Naive thymus-derived CD4-positive, alpha-beta T cell (primary cell): Measurements from ENCODE around the gene RAB19. TPM values are rescaled to one million over a fixed set of nuclear protein-coding genes. Genes with fewer than 3 reads are reported as not detected.
"Not testable (repeated sequence)": the region's sequence is repeated elsewhere in the genome, so short reads cannot be mapped to it uniquely, and the experiment has no call there.

Experiments used
- ATAC-seq: fragments of 150-1000 bp; cut with Tn5 transposase; 2 replicates; pipeline ENCODE4 v1.10.0; 2021; ENCODE audit warnings: mild to moderate bottlenecking, moderate library complexity
- CTCF ChIA-PET: fragments of 350-600 bp; sonication (Branson Sonifier 250); formaldehyde crosslinking; loops from one replicate; lab custom pipeline; 2021; ENCODE audit warnings: antibody characterized with exemption; lab: Charles Lee
- POLR2A ChIA-PET: fragments of 350-600 bp; sonication (Branson Sonifier 250); formaldehyde crosslinking; loops from one replicate; lab custom pipeline; 2021; ENCODE audit warnings: antibody characterized with exemption, inconsistent platforms; lab: Charles Lee
- DNase-seq, 9 donors: peaks; one replicate each; pipeline versions ENCODE4 v3.0.0 to v3.0.0-alpha.2; 2020 to 2022; ENCODE audit warnings: mixed read lengths in 1 of 9
- H3K27ac ChIP-seq: one replicate; pipeline ENCODE4 v1.7.0; 2013; ENCODE audit warnings: mild to moderate bottlenecking, low read depth, low read length, moderate library complexity
- H3K27me3 ChIP-seq, 2 donors: one replicate each; pipeline ENCODE4 v1.7.0; 2013; ENCODE audit warnings: low read length in 2 of 2, mild to moderate bottlenecking in 2 of 2, moderate library complexity in 2 of 2; ENCODE audit not compliant: control insufficient read depth in 2 of 2, insufficient read depth in 2 of 2
- H3K36me3 ChIP-seq, 3 experiments: 1 replicate in 2 of 3; 2 replicates in 1 of 3; pipeline ENCODE4 v1.7.0; 2013; ENCODE audit warnings: low read length in 3 of 3, mild to moderate bottlenecking in 3 of 3, moderate library complexity in 1 of 3; ENCODE audit not compliant: insufficient read depth in 3 of 3, control insufficient read depth in 2 of 3
- H3K4me1 ChIP-seq, 2 donors: one replicate each; pipeline ENCODE4 v1.7.0; 2013; ENCODE audit warnings: low read length in 2 of 2, mild to moderate bottlenecking in 2 of 2, moderate library complexity in 1 of 2; ENCODE audit not compliant: control insufficient read depth in 2 of 2, insufficient read depth in 2 of 2
- H3K4me3 ChIP-seq: 2 replicates; pipeline ENCODE4 v1.7.0; 2013; ENCODE audit warnings: mild to moderate bottlenecking, low read length
- H3K9me3 ChIP-seq, 3 experiments: 1 replicate in 2 of 3; 2 replicates in 1 of 3; pipeline ENCODE4 v1.7.0; 2013; ENCODE audit warnings: low read length in 3 of 3; ENCODE audit not compliant: control insufficient read depth in 2 of 3
- H3K27ac Mint-ChIP-seq, 9 donors: one replicate each; pipeline ENCODE4 v1.8.0; 2020 to 2022; ENCODE audit warnings: mixed read lengths in 9 of 9, mild to moderate bottlenecking in 8 of 9, moderate library complexity in 5 of 9, inconsistent platforms in 2 of 9
- H3K27me3 Mint-ChIP-seq, 5 donors: one replicate each; pipeline ENCODE4 v1.8.0; 2021 to 2022; ENCODE audit warnings: mixed read lengths in 5 of 5, mild to moderate bottlenecking in 1 of 5
- H3K36me3 Mint-ChIP-seq, 5 donors: one replicate each; pipeline ENCODE4 v1.8.0; 2020 to 2022; ENCODE audit warnings: mixed read lengths in 5 of 5, mild to moderate bottlenecking in 3 of 5, inconsistent platforms in 1 of 5
- H3K4me1 Mint-ChIP-seq, 7 donors: one replicate each; pipeline ENCODE4 v1.8.0; 2020 to 2022; ENCODE audit warnings: mixed read lengths in 7 of 7, mild to moderate bottlenecking in 3 of 7, inconsistent platforms in 1 of 7
- H3K4me3 Mint-ChIP-seq, 10 donors: one replicate each; pipeline ENCODE4 v1.8.0; 2020 to 2022; ENCODE audit warnings: mild to moderate bottlenecking in 10 of 10, mixed read lengths in 10 of 10, moderate library complexity in 6 of 10, inconsistent platforms in 2 of 10
- H3K9me3 Mint-ChIP-seq, 11 donors: one replicate each; pipeline ENCODE4 v1.8.0; 2020 to 2022; ENCODE audit warnings: mixed read lengths in 11 of 11, mild to moderate bottlenecking in 4 of 11, inconsistent platforms in 1 of 11, moderate library complexity in 1 of 11
- intact Hi-C, 2 donors: fragments of 100-400 bp; cut with micrococcal nuclease; formaldehyde crosslinking; loops; one replicate each; pipeline ENCODE4 v1.15.1; 2023
- polyA plus RNA-seq, 2 donors: library from polyadenylated mRNA; unstranded; fragments of 300-500 nt; fragmentation: Illumina TruSeq; gene quantifications; one replicate each; pipeline ENCODE4 v1.2.3, GENCODE V29; 2021
- total RNA-seq, 6 experiments: library from RNA in 5 of 6; stranded (reverse) in 5 of 6; gene quantifications; 1 replicate in 5 of 6; 2 replicates in 1 of 6; pipeline ENCODE4 v1.2.3 and lab custom pipeline; 2021 to 2026

The RAB19 gene
- total and polyA plus RNA-seq, 7 experiments from 2014 or later, result 1.8 to 13.3 (median 3.3) TPM

- no peak overlapping the region for H3K27ac ChIP-seq
- CTCF ChIA-PET, result interaction anchor here (0.5 to 0.6 kb wide), 2 partner anchors 19 to 56 kb away, joined by 3 to 6 read pairs; no protein-coding TSS in a partner anchor
- POLR2A ChIA-PET, result interaction anchor here (1.0 kb wide), 1 partner anchor 13 kb away, joined by 5 read pairs; the partner anchor contains the start of gene RAB19
- no peak for ATAC-seq
- Mint-ChIP-seq H3K9me3 (peaks cover 0 to 2% (median 0%) of the 10 kb centered on the region in 11 donors), H3K36me3 (peaks cover 10 to 37% (median 24%) of the 10 kb centered on the region in 5 donors), H3K4me3 (no peak overlapping the region), H3K27ac (no peak overlapping the region), H3K4me1 (peaks cover 0 to 26% (median 7%) of the 10 kb centered on the region in 7 donors), H3K27me3 (no peaks in the 10 kb centered on the region)
- no peaks in the 10 kb centered on the region for H3K27me3 ChIP-seq
- H3K4me1 ChIP-seq, result no peaks in the 10 kb centered on the region
- H3K4me3 ChIP-seq, result no peak overlapping the region
- intact Hi-C loops, result no loop called here
- peaks cover 0 to 4% (median 0%) of the 10 kb centered on the region in 3 experiments for H3K36me3 ChIP-seq
- H3K9me3 ChIP-seq, result no peaks in the 10 kb centered on the region
- DNase-seq, result no peak
These were observed 12.7 kb downstream of the RAB19 start for GRCh38 chr7:140416560-140416959.

GRCh38 chr7:140417456-140418155, 13.7 kb downstream of the RAB19 start:
- Mint-ChIP-seq H3K4me3 (no peak overlapping the region), H3K36me3 (peaks cover 10 to 35% (median 23%) of the 10 kb centered on the region in 5 donors), H3K9me3 (peaks cover 0 to 4% (median 0%) of the 10 kb centered on the region in 11 donors), H3K27ac (peak overlapping the region; percentile 12 to 80 (median 64)), H3K4me1 (peaks cover 0 to 26% (median 7%) of the 10 kb centered on the region in 7 donors), H3K27me3 (no peaks in the 10 kb centered on the region)
- Histone ChIP-seq H3K27me3 (no peaks in the 10 kb centered on the region), H3K9me3 (no peaks in the 10 kb centered on the region), H3K27ac (no peak overlapping the region), H3K36me3 (peaks cover 0 to 4% (median 0%) of the 10 kb centered on the region in 3 experiments), H3K4me1 (no peaks in the 10 kb centered on the region), H3K4me3 (no peak overlapping the region)
- ChIA-PET POLR2A (interaction anchor here (1.0 kb wide), 1 partner anchor 14 kb away, joined by 5 read pairs; the partner anchor contains the start of gene RAB19), CTCF (no interaction called here)
- peak in 2 of 9 donors; percentile 16 to 25 for DNase-seq
- intact Hi-C loops, result no loop called here
- no peak for ATAC-seq

GRCh38 chr7:140418156-140418472, 14.3 kb downstream of the RAB19 start:
- DNase-seq, CTCF ChIA-PET, H3K4me3 Mint-ChIP-seq, H3K27me3 ChIP-seq, H3K4me1 ChIP-seq, H3K9me3 ChIP-seq, H3K27ac ChIP-seq, H3K27me3 Mint-ChIP-seq, H3K9me3 Mint-ChIP-seq, H3K36me3 ChIP-seq, H3K4me3 ChIP-seq, ATAC-seq, intact Hi-C loops: not testable (repeated sequence)
- H3K27ac Mint-ChIP-seq, result peak overlapping the region in 2 of 9 donors; percentile 65 to 69
- peaks cover 8 to 33% (median 22%) of the 10 kb centered on the region in 5 donors for H3K36me3 Mint-ChIP-seq
- POLR2A ChIA-PET, result interaction anchor here (0.8 kb wide), 1 partner anchor 15 kb away, joined by 4 read pairs; no protein-coding TSS in a partner anchor
- peaks cover 0 to 26% (median 7%) of the 10 kb centered on the region in 7 donors for H3K4me1 Mint-ChIP-seq

- H3K9me3 Mint-ChIP-seq, result peaks cover 0 to 2% (median 0%) of the 10 kb centered on the region in 11 donors
- ChIA-PET POLR2A (interaction anchor here (0.8 kb wide), 1 partner anchor 15 kb away, joined by 4 read pairs; no protein-coding TSS in a partner anchor), CTCF (no interaction called here)
- Histone ChIP-seq H3K9me3 (no peaks in the 10 kb centered on the region), H3K36me3 (peaks cover 0 to 4% (median 0%) of the 10 kb centered on the region in 3 experiments), H3K4me1 (no peaks in the 10 kb centered on the region), H3K27ac (no peak overlapping the region), H3K27me3 (no peaks in the 10 kb centered on the region), H3K4me3 (no peak overlapping the region)
- no peak overlapping the region for H3K27ac Mint-ChIP-seq
- ATAC-seq (no peak), DNase-seq (no peak)
- peaks cover 10 to 34% (median 21%) of the 10 kb centered on the region in 5 donors for H3K36me3 Mint-ChIP-seq
- H3K27me3 Mint-ChIP-seq, result no peaks in the 10 kb centered on the region
- intact Hi-C loops, result no loop called here
- H3K4me3 Mint-ChIP-seq, result no peak overlapping the region
- peaks cover 0 to 26% (median 7%) of the 10 kb centered on the region in 7 donors for H3K4me1 Mint-ChIP-seq
These were observed 14.8 kb downstream of the RAB19 start for GRCh38 chr7:140418653-140419052.

GRCh38 chr7:140421521-140421920, 17.7 kb downstream of the RAB19 start:
- POLR2A ChIA-PET, result no interaction called here
- CTCF ChIA-PET, result no interaction called here

GRCh38 chr7:140423501-140423900, 19.6 kb downstream of the RAB19 start:
- H3K4me3 Mint-ChIP-seq, result no peak overlapping the region
- H3K36me3 Mint-ChIP-seq, result peaks cover 0 to 27% (median 10%) of the 10 kb centered on the region in 5 donors
- no peaks in the 10 kb centered on the region for H3K9me3 ChIP-seq
- ChIA-PET CTCF (no interaction called here), POLR2A (no interaction called here)
- H3K36me3 ChIP-seq, result peaks cover 0 to 9% (median 0%) of the 10 kb centered on the region in 3 experiments
- intact Hi-C loops, result no loop called here
- H3K27me3 ChIP-seq, result no peaks in the 10 kb centered on the region
- peaks cover 0 to 8% (median 0%) of the 10 kb centered on the region in 7 donors for H3K4me1 Mint-ChIP-seq
- no peak overlapping the region for H3K27ac Mint-ChIP-seq
- H3K27ac ChIP-seq, result no peak overlapping the region
- no peaks in the 10 kb centered on the region for H3K27me3 Mint-ChIP-seq
- H3K9me3 Mint-ChIP-seq, result peaks cover 0 to 2% (median 0%) of the 10 kb centered on the region in 11 donors
- no peaks in the 10 kb centered on the region for H3K4me1 ChIP-seq
- no peak for DNase-seq
- ATAC-seq, result no peak
- no peak overlapping the region for H3K4me3 ChIP-seq

More at GRCh38 chr7:140421521-140421920, 17.7 kb downstream of the RAB19 start:
- intact Hi-C loops, result no loop called here
- Histone ChIP-seq H3K36me3 (peaks cover 0 to 10% (median 0%) of the 10 kb centered on the region in 3 experiments), H3K27ac (no peak overlapping the region), H3K9me3 (no peaks in the 10 kb centered on the region), H3K27me3 (no peaks in the 10 kb centered on the region), H3K4me1 (no peaks in the 10 kb centered on the region), H3K4me3 (no peak overlapping the region)
- ATAC-seq, result no peak
- DNase-seq, result no peak
- Mint-ChIP-seq H3K4me1 (peaks cover 0 to 19% (median 7%) of the 10 kb centered on the region in 7 donors), H3K27ac (no peak overlapping the region), H3K4me3 (no peak overlapping the region), H3K9me3 (peaks cover 0 to 2% (median 0%) of the 10 kb centered on the region in 11 donors), H3K27me3 (no peaks in the 10 kb centered on the region), H3K36me3 (peaks cover 0 to 26% (median 10%) of the 10 kb centered on the region in 5 donors)
